Measurements from ENCODE around the gene ZNF35.
A peak's percentile ranks its signal among the peaks of the same experiment; 100 is the strongest.

Gene ZNF35

GRCh38 chr3:44685128-44685800 is 36.7 kb downstream of the ZNF35 start:
- DNase-seq (ENCODE audit: low read depth): peak; percentile 60

DNA sequence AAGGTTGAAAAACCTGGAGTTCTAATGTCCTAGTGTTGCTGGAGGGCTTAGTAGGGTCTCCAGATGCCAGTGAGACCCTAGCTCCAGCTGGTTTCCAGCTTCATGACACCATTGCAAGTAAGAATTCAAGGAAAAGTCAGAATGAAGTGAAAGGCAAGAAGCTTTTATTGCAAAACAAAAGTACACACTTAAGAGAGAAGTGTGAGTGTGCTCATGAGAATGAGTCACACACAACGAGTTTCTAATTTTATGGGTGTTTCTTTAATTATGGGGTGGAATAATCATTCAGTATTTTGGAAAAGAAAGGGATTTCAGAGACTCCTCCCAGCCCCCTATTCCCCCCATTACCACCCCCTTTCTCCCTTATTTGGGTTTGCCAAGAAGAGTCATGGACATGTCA is 39.4 kb downstream of the ZNF35 start:
- no peak for DNase-seq (ENCODE audit: low read depth)
